HG02759 (cell line): Measurements from ENCODE around the gene ZNF683.
"Not testable (repeated sequence)": the region's sequence is repeated elsewhere in the genome, so short reads cannot be mapped to it uniquely, and the experiment has no call there.

Experiments
- ATAC-seq: cut with Tn5 transposase; IDR thresholded peaks from one replicate; pipeline ENCODE4 v1.9.1; 2021; ENCODE audit warnings: mild to moderate bottlenecking, moderate library complexity; ENCODE audit not compliant: unreplicated experiment

The ZNF683 gene

DNA sequence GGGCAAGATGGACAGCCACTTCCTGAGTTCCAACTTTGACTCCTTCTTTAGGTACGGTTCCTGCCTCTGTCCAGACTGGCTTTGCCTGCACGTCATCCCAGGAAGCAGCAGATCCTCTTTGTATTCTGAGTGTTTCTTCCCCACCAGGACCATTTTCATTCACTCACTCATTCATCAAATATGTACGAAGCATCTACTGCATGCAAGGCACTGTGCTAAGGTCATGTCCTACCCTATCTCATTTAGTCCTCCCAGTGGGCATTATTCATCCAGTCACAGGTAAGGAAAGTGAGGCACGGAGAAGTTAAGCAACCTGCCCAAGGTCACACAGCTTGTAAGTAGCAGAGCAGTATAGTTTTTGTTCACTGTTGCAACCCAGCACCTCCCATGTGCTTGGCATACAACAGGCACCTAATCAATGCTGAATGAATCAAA lies 32.5 kb downstream of the ZNF683 start:
- no peak for ATAC-seq

DNA sequence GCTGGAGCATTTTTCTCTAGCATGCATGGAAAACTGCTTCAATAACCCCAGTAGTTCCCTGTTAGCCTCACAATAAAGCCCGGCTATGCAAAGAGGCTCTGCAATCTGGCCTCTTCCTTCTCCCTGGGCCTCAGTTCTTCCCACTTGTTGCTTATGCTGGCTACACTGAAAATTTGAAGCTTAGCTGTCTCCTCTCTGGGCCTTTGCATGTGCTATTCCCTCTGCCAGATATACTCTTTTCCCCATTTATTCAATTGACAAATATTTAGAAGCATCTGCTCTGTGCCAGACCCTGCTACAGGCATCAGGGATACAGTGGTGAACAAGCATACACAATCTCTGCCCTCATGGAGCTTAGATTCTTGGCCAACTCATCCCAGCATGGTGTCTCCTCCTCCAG lies 33.9 kb downstream of the ZNF683 start:
- no peak for ATAC-seq

DNA sequence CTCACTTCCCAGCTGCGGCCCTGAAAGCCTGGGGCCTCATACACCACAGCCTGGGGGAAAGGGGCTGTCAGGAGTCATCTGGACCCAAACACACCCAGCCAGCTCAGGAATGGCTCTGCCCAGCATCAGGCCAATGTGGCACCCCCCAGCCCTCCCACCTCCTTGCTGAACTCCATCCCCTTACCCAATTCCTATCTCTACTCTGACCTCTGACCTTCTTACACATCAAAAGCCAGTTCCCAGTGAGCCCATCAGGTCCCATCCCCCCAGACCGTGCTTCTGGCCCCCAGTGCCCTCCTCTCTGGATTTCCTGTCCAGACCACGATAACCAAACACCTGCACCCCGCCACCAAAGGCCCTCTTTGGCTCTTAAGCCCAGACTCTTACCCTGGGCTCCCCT lies 34.9 kb downstream of the ZNF683 start:
- ATAC-seq: no peak

DNA sequence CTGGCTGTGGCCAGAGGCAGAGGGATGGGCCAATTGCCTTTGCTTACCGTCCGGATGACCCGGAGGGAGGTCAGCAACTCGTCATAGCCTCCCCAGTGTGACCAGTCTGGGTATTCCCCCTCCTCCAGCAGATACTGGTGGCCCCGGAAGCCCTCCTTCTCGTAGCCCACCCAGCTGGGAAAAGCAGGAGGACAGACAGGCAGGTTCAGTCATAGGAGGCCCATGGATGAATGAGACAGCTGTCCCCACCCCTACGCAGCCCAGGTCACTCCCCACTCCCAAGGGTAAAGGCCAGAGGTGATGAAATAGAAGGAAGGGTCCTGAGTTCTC lies 35.4 kb downstream of the ZNF683 start:
- no peak for ATAC-seq

DNA sequence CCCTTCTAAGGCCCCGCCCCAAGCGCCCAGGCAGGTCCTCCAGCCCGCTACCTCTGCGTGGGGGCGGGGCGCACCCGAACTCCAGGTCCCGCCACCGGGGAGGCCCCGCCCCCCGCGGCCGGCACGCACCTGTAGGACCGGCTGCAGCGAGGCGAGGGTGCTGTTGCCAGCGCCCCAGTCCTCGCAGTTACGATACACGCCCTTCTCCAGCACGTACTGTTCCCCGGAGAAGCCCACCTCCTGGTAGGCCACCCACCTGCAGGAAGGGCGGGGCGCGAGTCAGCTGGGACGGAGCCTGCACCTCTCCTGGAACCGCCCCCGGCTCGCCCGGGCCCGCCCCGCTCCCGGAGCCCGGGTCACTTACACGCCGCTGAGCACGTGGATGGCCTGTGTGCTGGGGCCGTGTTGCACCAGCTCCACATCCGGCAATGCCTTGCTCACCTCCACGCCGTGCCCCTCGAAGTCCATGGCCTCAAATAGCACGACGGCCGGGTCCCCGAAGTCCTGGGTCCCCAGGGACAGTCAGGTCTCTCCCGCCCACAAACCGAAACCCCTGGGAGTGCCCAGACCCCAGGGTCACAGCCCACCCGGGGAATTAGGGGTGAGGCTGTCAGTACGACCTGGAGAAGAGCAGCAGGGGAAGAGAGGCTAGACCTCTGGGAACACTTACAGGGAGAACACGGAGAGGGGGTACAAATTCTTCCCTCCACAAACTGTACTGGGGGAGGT lies 35.9 kb downstream of the ZNF683 start:
- peak; percentile 62 for ATAC-seq

DNA sequence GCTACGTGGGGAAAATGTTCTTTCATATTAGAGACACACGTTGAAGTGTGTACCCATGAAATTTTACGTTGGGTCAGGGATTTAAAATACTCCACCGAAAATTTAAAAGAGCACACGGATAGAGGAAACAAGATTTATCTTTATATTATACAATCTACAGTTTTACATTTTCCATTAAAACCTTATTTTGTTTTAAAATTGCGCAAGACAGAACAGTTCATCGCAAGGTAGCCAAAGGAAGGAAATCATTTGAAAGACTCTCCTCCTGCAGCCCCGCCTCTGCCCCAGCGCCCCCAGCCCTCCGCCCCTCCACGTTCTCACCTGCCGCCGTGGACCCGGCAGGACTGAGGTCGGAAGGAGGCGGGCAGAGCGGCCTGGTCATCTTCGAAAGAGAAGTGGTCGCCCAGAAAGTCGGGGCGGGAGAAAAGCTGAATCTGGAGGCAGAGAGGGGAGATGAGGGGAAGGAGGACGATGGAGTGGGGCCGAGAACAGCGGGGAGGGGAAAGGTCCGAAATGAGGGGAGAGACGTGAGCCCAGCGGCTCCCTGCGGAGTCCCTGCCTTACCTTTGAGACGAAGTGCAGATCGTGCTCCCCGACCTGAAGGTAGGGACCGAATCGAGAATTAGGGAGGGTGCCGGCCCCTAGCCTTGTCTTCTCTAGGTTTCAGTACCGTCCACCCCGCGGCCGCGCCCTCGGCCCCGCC lies 36.6 kb downstream of the ZNF683 start:
- ATAC-seq: no peak

DNA sequence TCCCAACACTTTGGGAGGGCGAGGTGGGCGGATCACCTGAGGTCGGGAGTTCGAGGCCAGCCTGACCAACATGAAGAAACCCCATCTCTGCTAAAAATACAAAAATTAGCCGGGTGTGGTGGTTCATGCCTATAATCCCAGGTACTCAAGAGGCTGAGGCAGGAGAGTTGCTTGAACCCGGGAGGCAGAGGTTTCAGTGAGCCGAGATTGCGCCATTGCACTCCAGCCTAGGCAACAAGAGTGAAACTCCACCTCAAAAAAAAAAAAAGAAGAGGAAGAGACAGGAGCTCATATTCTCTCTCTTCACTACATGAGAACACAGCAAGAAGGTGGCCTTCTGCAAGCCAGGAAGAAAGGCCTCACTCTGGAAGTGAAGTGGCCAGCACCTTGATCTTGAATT lies 39.2 kb downstream of the ZNF683 start:
- not testable (repeated sequence) for ATAC-seq

DNA sequence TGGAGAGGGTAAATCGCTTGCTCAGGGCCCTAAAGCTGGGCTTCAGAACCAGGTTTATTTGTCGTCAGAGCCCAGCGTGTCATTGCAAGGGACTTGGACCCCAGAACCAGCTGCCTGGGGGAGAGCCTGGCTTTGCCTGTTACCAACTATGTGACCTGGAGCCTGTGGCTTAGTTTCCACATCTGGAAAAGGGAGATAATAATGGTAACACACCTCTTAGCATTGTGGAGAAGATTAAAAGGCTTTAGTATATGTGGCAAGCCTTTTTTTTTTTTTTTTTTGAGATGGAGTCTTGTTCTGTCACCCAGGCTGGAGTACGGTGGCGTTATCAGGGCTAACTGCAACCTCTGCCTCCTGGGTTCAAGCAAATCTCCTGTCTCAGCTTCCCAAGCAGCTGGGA lies 42.3 kb downstream of the ZNF683 start:
- no peak for ATAC-seq

DNA sequence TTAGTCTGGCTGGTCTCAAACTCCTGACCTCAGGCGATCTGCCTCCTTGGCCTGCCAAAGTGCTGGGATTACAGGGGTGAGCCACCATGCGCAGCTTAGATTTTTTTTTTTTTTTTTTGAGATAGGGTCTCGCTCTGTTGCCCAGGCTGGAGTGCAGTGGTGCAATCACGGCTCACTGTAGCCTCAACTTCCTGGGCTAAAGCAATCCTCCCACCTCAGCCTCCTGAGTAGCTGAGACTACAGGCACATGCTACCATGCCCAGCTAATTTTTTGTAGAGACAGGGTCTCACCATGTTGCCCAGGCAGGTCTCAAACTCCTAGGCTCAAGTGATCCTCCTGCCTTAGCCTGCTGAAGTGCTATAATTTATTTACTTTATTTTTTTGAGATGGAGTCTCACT lies 43.2 kb downstream of the ZNF683 start:
- not testable (repeated sequence) for ATAC-seq

DNA sequence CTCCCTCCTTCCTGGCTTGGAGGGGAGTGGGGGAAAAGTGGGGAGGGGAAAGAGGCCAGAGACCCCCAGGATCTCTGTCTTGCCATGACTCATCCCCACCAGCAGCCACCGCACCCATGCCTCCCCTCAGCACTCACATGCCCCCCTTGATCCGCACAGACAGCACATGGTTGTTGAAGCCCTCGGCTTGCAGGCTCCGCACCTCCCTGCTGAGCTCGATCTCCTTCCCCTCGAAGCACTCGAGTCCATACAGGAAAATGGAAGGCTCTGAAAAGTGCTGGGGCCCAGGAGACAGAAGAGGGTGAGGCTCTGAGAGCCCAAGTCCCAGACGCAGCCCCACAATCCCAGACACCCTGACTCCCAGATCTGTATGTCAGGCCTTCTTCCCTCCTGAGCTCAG lies 44.0 kb downstream of the ZNF683 start:
- no peak for ATAC-seq

DNA sequence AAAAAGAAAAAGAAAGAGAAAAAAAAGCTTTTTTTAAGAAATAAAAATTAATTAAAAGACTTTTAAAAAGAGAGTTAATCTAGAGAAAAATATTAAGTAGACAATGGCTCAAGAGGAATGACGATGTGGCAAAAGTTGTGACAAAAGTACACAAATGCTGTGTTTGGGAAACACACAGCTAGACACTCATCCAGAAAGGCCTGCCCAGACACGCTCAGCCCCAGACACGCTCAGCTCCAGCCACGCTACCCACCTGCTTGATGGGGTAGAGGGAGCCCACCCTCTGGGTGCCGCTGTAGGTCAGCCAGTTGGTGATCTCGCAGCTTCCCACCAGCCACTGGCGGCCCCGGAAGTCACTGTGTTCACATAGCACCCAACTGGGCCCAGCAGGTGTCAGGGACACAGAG lies 44.6 kb downstream of the ZNF683 start:
- ATAC-seq: no peak

DNA sequence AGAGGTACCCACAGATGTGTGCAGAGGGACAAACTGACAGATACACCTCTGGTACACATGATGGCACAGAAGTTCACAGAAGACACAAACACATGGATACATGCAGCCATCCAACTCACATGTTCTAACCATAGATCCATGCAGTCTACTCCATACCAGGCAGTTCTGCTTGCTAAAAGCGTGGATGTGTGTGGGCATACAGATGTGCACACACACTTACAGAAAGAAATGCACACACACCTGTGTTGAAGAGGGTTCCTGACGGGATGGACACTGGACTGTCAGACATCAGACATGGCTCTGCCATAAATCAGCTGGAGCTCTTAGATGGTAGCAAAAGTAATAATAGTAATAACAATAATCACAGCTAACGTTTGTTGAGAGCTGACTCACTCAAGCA lies 48.0 kb downstream of the ZNF683 start:
- ATAC-seq: no peak

DNA sequence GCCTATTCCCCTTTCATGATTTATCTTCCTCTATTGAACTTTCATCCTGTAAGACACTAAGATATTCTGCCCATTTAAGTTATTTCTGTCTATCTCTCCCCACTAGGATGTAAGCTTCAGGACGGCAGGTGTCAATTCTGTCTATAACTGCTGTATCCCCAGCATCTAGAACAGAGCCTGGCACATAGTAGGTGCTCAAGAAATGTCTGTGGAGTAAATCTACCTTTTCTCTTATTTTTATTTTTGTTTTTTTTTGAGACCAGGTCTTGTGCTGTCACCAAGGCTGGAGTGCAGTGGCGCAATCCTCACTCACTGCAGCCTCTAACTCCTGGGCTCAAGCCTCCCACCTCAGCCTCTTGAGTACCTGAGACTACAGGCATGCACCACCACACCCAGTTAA lies 49.2 kb downstream of the ZNF683 start:
- no peak for ATAC-seq

DNA sequence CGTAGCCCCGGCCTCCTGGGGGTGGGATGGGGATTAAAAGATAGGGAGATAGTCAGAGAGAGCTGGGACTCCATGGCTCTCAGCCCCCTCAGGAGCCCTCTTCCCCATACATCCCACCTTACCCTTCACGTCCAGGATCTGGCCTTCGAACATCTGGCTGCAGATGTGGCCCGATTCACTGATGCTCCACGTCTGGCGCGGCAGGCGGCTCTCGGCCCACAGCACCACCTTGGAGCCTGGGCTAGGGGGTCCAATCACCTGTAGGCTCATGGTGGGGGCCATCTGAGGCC lies 50.6 kb downstream of the ZNF683 start:
- no peak for ATAC-seq

DNA sequence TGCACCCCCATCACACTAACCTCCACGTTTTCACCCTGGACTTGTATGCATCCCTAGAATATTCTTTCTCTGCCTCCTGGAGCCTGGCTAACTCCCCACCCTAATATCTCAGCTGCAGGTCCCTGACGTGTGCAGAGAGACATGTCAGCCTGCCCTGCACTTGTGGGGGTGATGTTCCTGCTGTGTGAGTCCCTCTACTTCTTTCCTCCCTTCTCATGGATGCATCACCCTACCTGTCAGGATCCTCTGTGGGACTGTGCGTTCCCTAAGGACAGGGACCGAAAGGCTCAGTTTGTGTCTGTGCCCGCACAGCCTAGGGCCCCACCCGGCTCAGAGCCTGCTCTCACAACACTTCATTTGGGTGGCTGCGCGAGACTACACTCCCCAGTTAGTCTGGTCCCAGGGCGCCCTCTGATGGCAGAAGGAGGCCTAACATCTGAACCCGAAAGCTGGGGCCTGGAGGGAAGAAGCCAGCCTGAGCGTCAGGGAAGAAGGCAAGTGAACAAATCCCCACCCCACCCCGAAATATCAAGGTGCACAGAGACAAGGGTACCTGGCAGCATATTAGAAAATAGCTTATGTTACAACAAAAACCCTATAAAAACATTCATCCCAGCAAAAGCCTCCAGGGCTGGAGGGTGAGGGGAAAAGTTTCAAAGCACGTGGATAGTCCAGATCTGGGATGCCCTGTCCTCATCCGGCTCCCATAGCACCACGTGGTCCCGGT lies 51.1 kb downstream of the ZNF683 start:
- peak; percentile 43 for ATAC-seq

DNA sequence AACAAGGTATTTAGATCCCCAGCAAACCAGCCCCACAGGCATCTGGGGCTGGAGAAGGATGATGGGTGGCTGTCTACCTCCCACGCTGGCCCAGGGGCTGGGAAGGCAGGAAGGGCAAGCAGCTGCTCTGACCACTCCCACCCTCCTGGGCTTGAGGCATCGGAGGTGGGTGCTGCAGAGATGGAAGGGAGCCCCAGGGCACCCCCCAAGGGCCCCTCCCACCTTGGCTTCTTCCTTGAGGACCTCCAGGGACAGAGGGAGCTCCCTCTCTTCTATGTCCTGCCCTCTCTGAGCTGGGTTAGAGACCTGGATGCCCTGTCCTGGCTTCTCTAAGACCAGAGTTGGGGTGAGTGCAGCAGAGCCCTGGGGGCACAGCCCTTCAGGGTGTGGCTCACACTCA lies 51.7 kb downstream of the ZNF683 start:
- ATAC-seq: no peak

DNA sequence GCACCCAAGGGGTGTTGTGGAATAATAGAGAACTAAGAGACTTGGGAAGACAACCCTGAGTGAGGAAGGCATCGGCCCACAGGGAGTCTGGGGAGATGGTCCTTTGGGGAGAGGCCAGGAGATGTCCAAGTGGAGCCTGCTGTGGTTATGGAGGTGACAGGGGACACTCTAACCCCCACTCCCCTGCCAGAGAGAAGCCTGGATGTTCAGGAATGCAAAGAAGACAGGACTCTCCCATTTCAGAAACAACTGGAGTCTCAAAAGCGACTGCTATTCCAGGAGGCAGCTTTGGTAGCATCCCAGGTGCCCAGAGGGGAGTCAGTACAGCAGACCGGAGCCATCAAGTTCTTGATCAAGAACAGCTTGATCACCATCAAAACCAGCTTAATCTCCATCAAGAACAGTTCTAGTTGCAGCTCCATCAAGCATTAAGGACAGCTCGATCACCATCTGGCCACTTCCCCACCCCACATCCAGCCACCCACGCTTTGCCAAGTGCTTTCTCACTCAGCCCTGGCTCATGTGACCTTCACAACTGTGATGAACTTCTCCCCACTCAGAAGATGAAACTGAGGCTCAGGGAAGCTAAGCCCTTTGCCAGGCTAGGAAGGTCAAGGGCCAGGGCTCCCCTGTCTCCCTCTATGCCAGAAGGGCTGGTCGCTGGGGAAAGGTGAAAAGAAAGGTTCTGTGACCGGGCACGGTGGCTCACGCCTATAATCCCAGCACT lies 54.0 kb downstream of the ZNF683 start:
- ATAC-seq: no peak

DNA sequence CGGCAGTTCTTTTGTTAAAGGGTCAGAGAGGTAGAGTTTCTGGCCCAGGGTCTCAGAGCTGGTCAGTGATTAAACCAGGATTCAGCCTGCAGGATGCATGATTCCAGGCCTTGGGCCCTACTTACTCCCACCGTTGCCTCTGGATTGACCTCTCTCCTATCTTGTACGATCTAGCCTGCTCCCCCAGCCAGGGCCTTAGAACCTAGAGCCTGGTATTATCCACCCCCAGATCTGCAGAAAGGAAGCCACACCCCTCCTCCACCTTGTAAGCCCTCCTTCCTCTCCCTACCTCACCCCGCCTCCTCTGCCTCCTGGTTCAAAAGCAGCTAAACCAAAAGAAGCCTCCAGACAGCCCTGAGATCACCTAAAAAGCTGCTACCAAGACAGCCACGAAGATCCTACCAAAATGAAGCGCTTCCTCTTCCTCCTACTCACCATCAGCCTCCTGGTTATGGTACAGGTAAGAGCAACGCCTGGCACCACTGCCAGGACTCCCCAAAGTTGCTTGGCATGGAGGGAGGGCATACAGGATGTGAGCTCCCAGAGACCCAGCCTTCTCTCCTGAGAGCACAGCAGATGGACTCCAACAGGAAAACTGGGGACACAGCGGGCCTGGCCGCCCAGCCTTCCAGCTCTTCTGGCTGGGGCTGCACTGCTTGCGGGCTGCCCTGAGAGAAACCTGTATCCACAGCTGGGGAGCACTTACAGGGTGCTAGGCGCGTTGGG lies 54.8 kb downstream of the ZNF683 start, which contains the start of gene CD52:
Gene CD52 (plus strand): TSS at position 347 of the 726 bp plus-strand sequence. CDS start 60 bp downstream, at position 407.
- ATAC-seq: no peak

DNA sequence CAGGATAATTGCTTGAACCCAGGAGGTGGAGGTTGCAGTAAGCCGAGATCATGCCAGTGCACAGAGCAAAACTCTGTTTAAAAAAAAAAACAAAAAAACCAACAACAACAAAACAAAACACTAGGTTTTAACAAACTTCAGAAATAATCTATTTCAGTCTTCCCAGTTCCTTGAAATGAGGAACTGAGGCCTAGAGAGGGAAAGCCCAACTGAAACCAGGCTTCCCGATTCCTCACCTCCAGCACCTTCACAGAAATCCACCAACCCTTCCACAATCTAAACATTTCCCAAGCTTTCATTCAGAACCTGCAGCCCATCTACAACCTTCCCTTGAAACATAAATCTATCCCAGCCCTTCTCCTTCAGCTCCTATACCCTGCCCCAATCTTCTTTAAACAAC lies 55.4 kb downstream of the ZNF683 start:
- no peak for ATAC-seq

DNA sequence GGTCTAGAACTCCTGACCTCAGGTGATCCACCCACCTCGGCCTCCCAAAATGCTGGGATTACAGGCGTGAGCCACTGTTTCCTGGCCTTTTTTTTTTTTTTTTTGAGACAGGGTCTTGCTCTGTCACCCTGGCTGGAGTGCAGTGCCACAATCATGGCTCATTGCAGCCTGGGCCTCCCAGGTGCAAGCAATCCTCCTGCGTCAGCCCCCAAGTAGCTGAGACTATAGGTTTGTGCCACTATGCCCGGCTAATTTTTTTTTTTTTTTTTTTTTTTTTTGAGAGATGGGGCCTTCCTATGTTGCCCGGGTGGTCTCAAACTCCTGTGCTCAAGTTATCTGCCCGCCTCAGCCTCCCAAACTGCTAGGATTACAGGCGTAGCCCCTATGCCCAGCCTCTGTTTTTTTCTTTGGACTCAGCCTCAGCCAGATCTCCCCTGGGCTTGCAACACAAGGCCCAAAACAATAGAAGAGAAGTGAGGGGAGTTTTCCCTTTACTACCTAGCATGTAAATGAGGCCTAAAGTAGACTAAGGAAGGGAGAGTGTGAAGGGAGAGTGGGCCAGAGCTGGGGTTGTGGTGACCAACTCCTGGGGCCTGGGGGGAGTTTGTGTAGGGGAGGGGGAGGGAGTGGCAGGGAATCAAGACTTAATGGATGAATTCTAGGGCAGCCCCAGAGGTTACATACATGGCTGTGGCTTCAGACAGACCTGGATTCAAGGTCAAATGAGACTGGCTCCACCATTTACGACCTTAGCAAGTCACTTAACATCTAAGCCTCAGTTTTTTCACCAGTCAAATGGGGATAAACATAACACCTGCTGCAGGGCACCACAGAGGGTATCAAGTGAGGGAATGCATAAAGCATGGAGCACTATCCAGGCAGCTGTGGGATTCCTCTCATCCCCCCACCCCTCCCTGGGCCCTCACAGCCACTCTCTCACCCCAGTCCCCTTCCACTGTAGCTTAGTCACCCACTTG lies 56.4 kb downstream of the ZNF683 start:
- ATAC-seq: no peak
